Heart left ventricle (tissue), 13 donors: ENCODE measurements around the gene SLC24A4.

Experiments used
- POLR2A ChIP-seq, 2 donors: fragments of 450-650 bp; IDR thresholded peaks; one replicate each; pipeline ENCODE4 v1.6.1; 2017; ENCODE audit warnings: antibody characterized with exemption in 2 of 2, mild to moderate bottlenecking in 2 of 2, moderate library complexity in 2 of 2
- TF ChIP-seq, protein P1 (sequence below), 12 donors: fragments of 200-600 bp; sonication (generic) in 4 of 12; IDR thresholded peaks; one replicate each; pipeline versions ENCODE4 v1.5.0 to v1.8.0; 2018 to 2022; ENCODE audit warnings: antibody characterized with exemption in 12 of 12, mild to moderate bottlenecking in 5 of 12
- donor health status: ischemic (EF 13 %, LVEDD 7.1; RV severe dilation, severe dysfunction).
- donor health status: DM: no; HTN: yes; CAD: no.
- donor health status: DM: no; HTN: no; CAD: no.
- donor health status: ischemic (EF 25% LVEDD 6.9; RV normal size, moderate dysfunction).
- donor health status: ischemic (EF 25% LVEDD 5.7; RV mildly dilated, moderate dysfunction).
- donor health status: ischemic (EF 35%, LVEDD 5.7; RV mildly dilated, moderate dysfunction).
- donor health status: nonischemic (EF 11% LVEDD 7.7; RV severe dilation, severe dysfunction).
- donor health status: DM: yes; HTN: yes; CAD: no.
- donor health status: PGD.
- donor health status: ischemic (EF 29% LVEDD 5.4; RV normal size, mild dysfunction).
- donor health status: nonischemic (EF 23%, LVEDD 6.1; RV moderate dilation, normal function).

DNA sequence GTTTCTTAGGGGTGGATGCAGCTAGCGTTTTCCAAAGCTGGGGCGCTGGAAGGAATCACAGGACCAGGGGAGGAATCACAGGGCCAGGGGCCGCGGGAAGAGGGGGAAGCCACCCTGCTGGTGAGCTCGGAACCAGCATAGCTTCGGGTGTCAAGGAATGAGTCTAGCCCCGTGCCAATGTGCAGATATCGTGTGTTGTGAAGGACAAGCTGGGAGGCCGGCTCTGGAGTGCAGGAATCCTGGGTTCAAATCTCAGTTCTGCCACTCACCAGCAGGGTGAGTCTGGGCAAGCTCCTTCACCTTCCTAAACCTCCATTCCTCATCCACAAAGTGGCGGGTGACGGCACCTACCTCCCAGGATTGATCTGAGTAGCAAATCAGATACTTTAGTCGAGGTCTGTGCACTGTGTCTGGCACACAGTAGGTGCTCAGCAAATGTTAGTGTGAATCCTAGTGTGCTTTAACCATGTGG is 137.0 kb downstream of the SLC24A4 start:
- TF ChIP-seq, protein P1, sequence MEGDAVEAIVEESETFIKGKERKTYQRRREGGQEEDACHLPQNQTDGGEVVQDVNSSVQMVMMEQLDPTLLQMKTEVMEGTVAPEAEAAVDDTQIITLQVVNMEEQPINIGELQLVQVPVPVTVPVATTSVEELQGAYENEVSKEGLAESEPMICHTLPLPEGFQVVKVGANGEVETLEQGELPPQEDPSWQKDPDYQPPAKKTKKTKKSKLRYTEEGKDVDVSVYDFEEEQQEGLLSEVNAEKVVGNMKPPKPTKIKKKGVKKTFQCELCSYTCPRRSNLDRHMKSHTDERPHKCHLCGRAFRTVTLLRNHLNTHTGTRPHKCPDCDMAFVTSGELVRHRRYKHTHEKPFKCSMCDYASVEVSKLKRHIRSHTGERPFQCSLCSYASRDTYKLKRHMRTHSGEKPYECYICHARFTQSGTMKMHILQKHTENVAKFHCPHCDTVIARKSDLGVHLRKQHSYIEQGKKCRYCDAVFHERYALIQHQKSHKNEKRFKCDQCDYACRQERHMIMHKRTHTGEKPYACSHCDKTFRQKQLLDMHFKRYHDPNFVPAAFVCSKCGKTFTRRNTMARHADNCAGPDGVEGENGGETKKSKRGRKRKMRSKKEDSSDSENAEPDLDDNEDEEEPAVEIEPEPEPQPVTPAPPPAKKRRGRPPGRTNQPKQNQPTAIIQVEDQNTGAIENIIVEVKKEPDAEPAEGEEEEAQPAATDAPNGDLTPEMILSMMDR (IDR thresholded peaks at IDR 0.05) = peak in 6 of 12 donors; percentile 7 to 31 (median 20)
- no peak for TF ChIP-seq POLR2A (IDR thresholded peaks at IDR 0.05)
